HT-29 (cell line): ENCODE data around the gene UPB1. TPM values are rescaled to one million over a fixed set of nuclear protein-coding genes. Genes with fewer than 3 reads are reported as not detected.
A peak's percentile ranks its signal among the peaks of the same experiment; 100 is the strongest.
"Not testable (repeated sequence)": the region's sequence is repeated elsewhere in the genome, so short reads cannot be mapped to it uniquely, and the experiment has no call there.

Experiments used
- DNase-seq: peaks from one replicate; pipeline ENCODE4 v3.0.0-alpha.2; 2015; ENCODE audit warnings: low spot score
- total RNA-seq: library from RNA; depleted of rRNA; stranded (reverse); fragments of >200 nt; shearing (Covaris generic); gene quantifications from 2 replicates; pipeline ENCODE4 v1.2.3, GENCODE V29; 2014

Gene UPB1
- total RNA-seq, 1 experiment from 2014 or later, result not detected

- DNase-seq, result no peak
Observed at GRCh38 chr22:24529898-24530297, 34.8 kb downstream of the UPB1 start.

- DNase-seq, result not testable (repeated sequence)
Observed at GRCh38 chr22:24530968-24531367, 35.8 kb downstream of the UPB1 start.

- DNase-seq, result peak; percentile 25
Observed at GRCh38 chr22:24532075-24532474, 36.9 kb downstream of the UPB1 start.

GRCh38 chr22:24535348-24535747, 40.2 kb downstream of the UPB1 start:
- no peak for DNase-seq

GRCh38 chr22:24536089-24536488, 41.0 kb downstream of the UPB1 start:
- DNase-seq, result no peak

GRCh38 chr22:24540470-24540869, 45.3 kb downstream of the UPB1 start:
- no peak for DNase-seq

- no peak for DNase-seq
Observed at GRCh38 chr22:24541681-24542515, 46.8 kb downstream of the UPB1 start.

- peak; percentile 18 for DNase-seq
Observed at GRCh38 chr22:24542641-24543040, 47.5 kb downstream of the UPB1 start.

GRCh38 chr22:24543185-24543601, 48.1 kb downstream of the UPB1 start:
- DNase-seq, result no peak

- no peak for DNase-seq
Observed at GRCh38 chr22:24543679-24544243, 48.6 kb downstream of the UPB1 start.

GRCh38 chr22:24548812-24549211, 53.7 kb downstream of the UPB1 start:
- no peak for DNase-seq

GRCh38 chr22:24550028-24550901, 55.1 kb downstream of the UPB1 start:
- DNase-seq, result peak; percentile 64

GRCh38 chr22:24550902-24551435, 55.8 kb downstream of the UPB1 start:
- DNase-seq, result no peak

GRCh38 chr22:24552503-24553286, 57.6 kb downstream of the UPB1 start:
- DNase-seq, result not testable (repeated sequence)

- no peak for DNase-seq
Observed at GRCh38 chr22:24553597-24554312, 58.6 kb downstream of the UPB1 start.

GRCh38 chr22:24554313-24555164, 59.4 kb downstream of the UPB1 start, which contains the start of gene GUCD1:
Gene GUCD1 (minus strand): TSS chr22:24555138. CDS start chr22:24554991, 147 bp downstream.
- DNase-seq, result peak; percentile 18

GRCh38 chr22:24555165-24556039, 60.3 kb downstream of the UPB1 start, which contains the start of gene SNRPD3:
Gene SNRPD3 (plus strand): TSS chr22:24555999. CDS start chr22:24557675, 1,676 bp downstream.
- peak; percentile 96 for DNase-seq

GRCh38 chr22:24559471-24559870, 64.3 kb downstream of the UPB1 start:
- no peak for DNase-seq
